ENCODE measurements around the gene PWWP2B.

PWWP2B gene

DNA sequence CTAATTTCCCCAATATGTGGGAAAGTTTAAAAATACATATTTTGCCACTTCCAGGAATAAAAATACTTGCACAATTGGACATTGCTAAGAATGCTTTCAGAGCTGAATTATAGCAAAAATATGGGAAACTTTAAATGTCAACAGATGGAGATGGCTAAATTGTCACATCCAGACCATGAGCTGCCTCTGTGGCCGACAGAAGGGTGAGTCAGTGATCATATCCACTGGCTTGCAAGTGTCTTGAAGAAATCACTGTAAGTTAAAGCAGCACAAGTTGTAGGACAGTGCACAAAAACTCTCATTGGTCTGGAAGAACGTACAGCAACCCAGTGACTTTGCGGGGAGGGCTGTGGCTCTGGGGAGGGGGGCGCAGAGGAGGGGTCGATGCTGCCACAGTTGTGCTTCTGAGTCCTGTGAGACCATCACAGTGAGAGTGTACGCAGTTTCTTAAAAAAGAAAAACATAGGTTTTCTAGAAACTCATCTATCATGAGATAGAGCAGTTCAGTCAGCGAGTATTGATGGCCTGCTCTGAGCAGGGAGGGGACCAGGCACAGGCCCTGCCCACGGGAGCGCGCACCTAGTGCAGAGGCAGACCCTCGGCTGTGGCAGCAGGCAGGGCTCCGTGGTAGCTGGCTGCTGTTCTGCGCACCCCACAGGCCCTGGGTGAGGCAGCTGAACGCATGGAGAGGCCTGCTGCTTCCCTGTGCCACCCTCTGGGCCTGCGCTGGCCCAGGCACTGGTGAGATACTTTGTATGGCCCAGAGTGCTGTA, 39.5 kb upstream of the PWWP2B start:
- TF ChIP-seq, protein P1, sequence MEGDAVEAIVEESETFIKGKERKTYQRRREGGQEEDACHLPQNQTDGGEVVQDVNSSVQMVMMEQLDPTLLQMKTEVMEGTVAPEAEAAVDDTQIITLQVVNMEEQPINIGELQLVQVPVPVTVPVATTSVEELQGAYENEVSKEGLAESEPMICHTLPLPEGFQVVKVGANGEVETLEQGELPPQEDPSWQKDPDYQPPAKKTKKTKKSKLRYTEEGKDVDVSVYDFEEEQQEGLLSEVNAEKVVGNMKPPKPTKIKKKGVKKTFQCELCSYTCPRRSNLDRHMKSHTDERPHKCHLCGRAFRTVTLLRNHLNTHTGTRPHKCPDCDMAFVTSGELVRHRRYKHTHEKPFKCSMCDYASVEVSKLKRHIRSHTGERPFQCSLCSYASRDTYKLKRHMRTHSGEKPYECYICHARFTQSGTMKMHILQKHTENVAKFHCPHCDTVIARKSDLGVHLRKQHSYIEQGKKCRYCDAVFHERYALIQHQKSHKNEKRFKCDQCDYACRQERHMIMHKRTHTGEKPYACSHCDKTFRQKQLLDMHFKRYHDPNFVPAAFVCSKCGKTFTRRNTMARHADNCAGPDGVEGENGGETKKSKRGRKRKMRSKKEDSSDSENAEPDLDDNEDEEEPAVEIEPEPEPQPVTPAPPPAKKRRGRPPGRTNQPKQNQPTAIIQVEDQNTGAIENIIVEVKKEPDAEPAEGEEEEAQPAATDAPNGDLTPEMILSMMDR (IDR thresholded peaks at IDR 0.05; ENCODE audit: low read depth, low read length), result no peak
- no peak for DNase-seq (ENCODE audit: extremely low read depth, low read depth)

DNA sequence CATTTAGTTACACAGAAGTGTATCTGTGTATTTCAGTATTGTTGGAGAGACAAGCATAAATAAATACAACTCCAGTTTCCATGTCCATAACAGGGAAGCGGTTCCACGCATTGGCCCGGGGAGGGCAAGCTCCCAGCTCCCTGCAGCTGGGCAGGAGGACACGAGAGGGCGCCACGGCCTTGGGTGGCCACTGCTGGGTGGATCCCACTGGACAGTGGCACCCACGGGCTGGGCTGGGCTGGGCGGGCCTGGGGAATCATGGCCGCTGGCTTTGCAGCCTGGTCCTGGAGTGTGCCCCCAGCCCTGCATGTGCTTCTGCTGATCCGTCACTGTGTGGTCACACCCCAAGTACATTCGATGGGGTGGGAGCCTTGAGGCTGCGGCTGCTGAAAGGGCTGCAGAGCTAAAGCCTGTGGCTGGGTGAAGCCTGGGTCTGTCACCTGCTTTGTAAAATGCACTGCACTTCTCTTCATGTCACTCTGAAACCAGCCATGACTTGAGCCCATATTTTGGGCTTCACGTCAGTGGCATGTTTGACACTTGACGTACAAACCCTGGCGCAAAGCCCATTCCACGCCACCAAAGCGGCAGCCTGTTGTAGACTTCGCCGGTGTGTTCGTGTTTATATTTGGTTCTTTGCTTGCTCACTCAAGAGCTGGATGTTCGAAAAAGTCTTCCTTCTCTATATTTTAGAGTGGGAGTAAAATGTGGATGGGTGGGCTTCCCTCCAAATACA, 37.5 kb upstream of the PWWP2B start:
- DNase-seq (ENCODE audit: extremely low read depth, low read depth), result no peak
- TF ChIP-seq, protein P1 (IDR thresholded peaks at IDR 0.05; ENCODE audit: low read depth, low read length), result no peak

- DNase-seq (ENCODE audit: extremely low read depth, low read depth), result no peak
- TF ChIP-seq, protein P1 (IDR thresholded peaks at IDR 0.05; ENCODE audit: low read depth, low read length), result peak; percentile 63
Measured at GRCh38 chr10:132360766-132361447, 36.1 kb upstream of the PWWP2B start.

DNA sequence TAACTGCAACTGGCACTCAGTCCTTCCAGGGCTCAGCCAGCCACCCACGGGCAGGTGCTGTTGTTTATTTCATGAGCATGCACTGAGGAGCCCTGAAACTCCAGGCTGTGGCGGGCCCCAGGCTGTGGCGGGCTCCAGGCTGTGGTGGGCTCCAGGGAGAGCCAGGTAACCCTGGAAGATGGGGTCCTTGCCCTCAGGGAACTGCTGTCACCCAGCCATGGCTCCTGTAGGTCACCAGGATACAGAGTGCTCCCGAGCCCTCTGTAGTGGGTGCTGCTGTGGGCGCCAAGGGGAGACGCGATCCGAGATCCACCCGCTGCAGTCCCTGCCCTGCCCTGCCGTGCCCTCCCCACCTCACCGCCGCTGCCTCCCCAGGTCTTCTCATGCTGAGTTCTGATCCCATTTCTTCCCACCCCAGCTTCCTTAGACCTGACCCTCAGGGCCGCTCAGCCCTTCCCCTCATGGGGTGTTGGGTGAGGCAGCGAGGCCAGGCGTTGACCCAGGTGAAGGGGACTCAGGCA, 35.4 kb upstream of the PWWP2B start:
- no peak for DNase-seq (ENCODE audit: extremely low read depth, low read depth)
- TF ChIP-seq, protein P1 (IDR thresholded peaks at IDR 0.05; ENCODE audit: low read depth, low read length), result no peak

DNA sequence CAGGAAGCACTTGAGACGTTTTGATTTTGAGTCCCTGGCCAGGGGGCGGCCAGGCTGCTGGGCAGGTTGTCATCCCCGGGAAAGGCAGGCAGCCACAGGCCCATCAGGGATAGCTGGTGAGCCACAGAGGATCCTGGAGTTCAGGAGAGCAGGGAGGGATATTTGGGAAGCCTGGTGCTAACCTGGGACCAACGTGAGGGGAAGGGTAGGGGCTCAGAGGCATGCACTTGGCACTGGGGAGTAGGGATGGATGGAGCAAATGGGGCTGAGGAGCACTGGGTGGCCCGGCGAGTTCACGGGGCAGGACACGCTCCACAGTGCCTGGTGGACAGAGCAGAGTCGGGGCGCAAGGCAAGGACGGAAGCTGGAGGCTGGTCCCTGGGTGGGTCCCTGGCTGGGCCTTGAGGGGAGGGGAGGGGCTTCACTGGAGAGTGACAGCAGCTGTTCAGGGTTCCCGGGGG, 34.8 kb upstream of the PWWP2B start:
- TF ChIP-seq, protein P1 (IDR thresholded peaks at IDR 0.05; ENCODE audit: low read depth, low read length), result no peak

DNA sequence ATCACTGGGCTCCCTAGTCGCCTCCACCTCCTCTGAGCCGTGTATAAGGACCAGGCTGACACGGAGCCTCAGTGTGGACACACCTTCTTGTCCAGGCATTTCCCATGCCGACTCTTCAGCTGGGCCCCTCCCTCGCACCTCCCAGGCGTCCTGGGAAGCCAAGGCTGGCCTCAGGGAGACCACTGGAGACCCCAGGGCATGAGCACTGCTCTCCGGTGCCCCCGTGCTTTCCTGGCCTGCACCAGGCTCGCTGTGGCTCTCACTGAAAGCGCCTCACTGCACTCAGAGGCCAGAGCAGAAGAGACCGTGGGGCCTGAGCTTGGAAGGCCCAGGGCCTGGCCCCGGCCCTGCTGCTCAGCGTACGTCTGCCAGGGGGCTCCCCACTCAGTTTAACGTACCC, 33.6 kb upstream of the PWWP2B start:
- TF ChIP-seq, protein P1 (IDR thresholded peaks at IDR 0.05; ENCODE audit: low read depth, low read length), result no peak
- no peak for DNase-seq (ENCODE audit: extremely low read depth, low read depth)

More for the DNA sequence above, 34.8 kb upstream of the PWWP2B start:
- no peak for DNase-seq (ENCODE audit: extremely low read depth, low read depth)

Data from AG09319 (cell line).